22Rv1 (cell line): ENCODE measurements around the gene MSMP.

ENCODE experiments used
- H3K27ac ChIP-seq: fragments of 450-650 bp; 2 replicates; pipeline ENCODE4 v1.5.1; 2017
- ZFX ChIP-seq: fragments of 450-650 bp; IDR thresholded peaks from 2 replicates; pipeline ENCODE4 v1.6.1; 2017; ENCODE audit warnings: antibody characterized with exemption, borderline replicate concordance
- TF ChIP-seq, protein P1 (sequence below): fragments of 450-650 bp; IDR thresholded peaks from 2 replicates; pipeline ENCODE4 v1.5.1; 2017; ENCODE audit warnings: mild to moderate bottlenecking

MSMP gene

DNA sequence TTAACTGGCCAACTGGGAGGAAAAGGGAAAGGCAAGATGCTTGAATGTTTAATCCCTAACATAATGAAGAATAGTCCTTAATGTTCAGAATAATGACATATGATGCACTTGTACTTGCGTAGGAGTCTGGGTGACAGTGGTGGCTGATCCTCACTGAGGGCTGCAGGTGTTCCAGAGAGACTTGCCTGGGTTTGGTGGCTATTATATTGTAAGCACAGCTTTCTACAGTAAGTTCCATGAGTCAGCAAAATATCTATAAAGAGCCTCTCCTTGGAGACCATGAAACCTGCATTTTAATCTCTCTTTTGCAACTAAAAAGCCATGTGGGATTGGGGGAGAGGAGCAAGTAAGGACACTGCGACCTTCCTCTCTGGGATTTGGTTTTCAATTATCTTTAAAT lies 35.5 kb upstream of the MSMP start:
- no peak for TF ChIP-seq ZFX
- TF ChIP-seq, protein P1, sequence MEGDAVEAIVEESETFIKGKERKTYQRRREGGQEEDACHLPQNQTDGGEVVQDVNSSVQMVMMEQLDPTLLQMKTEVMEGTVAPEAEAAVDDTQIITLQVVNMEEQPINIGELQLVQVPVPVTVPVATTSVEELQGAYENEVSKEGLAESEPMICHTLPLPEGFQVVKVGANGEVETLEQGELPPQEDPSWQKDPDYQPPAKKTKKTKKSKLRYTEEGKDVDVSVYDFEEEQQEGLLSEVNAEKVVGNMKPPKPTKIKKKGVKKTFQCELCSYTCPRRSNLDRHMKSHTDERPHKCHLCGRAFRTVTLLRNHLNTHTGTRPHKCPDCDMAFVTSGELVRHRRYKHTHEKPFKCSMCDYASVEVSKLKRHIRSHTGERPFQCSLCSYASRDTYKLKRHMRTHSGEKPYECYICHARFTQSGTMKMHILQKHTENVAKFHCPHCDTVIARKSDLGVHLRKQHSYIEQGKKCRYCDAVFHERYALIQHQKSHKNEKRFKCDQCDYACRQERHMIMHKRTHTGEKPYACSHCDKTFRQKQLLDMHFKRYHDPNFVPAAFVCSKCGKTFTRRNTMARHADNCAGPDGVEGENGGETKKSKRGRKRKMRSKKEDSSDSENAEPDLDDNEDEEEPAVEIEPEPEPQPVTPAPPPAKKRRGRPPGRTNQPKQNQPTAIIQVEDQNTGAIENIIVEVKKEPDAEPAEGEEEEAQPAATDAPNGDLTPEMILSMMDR: no peak
- no peak overlapping the region for H3K27ac ChIP-seq

GRCh38 chr9:35783418-35783817 lies 29.3 kb upstream of the MSMP start:
- no peak overlapping the region for H3K27ac ChIP-seq
- TF ChIP-seq ZFX: no peak
- TF ChIP-seq, protein P1: no peak

- TF ChIP-seq, protein P1: no peak
- no peak for TF ChIP-seq ZFX
- H3K27ac ChIP-seq: no peak overlapping the region
These were observed 27.0 kb upstream of the MSMP start for GRCh38 chr9:35781066-35781465.

DNA sequence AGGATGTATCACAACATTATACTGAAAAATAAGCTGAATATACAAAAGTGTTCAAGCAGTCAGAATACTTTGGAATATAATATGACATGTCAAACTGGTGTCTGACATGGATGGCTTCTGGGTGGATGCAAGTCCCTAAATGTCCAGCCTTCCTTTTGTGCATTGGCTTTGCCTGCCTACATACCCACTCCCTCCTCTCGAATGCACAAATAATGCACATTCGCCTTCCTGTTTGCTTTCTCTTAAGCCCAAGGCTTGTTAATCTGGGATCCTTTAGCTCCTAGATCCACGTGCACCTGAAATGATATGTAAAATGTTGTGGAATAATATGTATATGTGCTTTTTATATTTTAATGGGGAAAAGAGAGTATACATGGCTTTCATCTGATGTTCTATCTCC lies 24.4 kb upstream of the MSMP start:
- TF ChIP-seq ZFX: no peak
- TF ChIP-seq, protein P1: no peak
- H3K27ac ChIP-seq: no peak overlapping the region

DNA sequence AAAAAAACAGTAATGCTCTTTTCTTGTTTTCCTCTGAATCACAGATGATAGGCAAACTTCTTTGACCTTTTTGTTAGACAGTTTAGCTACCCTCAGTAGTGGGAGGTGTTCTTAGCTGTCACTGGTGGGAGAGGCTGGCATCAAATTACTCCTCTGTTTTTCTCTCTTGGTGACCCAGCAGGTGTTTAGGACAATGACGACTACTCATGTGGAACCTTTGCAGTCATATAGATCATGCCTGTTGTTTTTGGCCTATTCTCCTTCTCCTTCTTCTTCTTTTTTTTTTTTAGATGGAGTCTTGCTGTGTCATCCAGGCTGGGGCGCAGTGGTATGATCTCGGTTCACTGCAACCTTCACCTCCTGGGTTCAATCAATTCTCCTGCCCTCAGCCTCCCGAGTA lies 21.9 kb upstream of the MSMP start:
- H3K27ac ChIP-seq: no peak overlapping the region
- no peak for TF ChIP-seq ZFX
- TF ChIP-seq, protein P1: no peak

- H3K27ac ChIP-seq: no peak overlapping the region
- TF ChIP-seq, protein P1: no peak
- no peak for TF ChIP-seq ZFX
These were observed 21.0 kb upstream of the MSMP start for GRCh38 chr9:35774907-35775635.

DNA sequence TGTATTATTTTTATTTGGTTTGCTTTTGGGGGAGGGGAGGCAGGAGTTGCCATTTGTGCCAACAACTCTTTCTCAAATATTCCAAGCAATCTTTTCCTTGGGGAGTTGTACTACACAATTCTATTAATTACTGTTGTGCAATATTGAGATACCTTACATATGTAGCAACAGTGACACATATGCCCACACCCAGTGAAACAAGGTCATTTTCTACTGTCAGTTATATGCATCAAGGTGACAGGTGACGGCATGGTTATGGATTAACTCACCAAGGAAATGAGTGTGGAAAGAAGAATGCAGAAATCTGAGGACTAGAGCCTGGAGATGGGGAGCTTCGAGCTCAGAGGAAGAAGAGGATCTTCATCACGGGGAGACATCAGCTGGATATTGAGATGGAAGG lies 17.9 kb upstream of the MSMP start:
- H3K27ac ChIP-seq: peak overlapping the region; percentile 85
- TF ChIP-seq ZFX: no peak
- TF ChIP-seq, protein P1: no peak
